Keratinocyte (primary cell): Measurements from ENCODE around the gene NR1I3. TPM values are rescaled to one million over a fixed set of nuclear protein-coding genes. Genes with fewer than 3 reads are reported as not detected.
A peak's percentile ranks its signal among the peaks of the same experiment; 100 is the strongest.

Source experiments
- DNase-seq: peaks from one replicate; pipeline ENCODE4 v3.0.0-alpha.2; 2011; ENCODE audit warnings: low read depth, missing footprints, low spot score
- FAIRE-seq: peaks from 2 replicates; lab custom pipeline; 2011; peaks lifted over from hg19 to GRCh38; lab: Jason Lieb, UNC
- H2AFZ ChIP-seq: 2 replicates; pipeline ENCODE4 v1.6.0; 2012; ENCODE audit warnings: low read length, control low read depth, inconsistent platforms; ENCODE audit not compliant: control insufficient read depth
- H3K27ac ChIP-seq: 2 replicates; pipeline ENCODE4 v1.5.1; 2011; ENCODE audit warnings: low read length; ENCODE audit not compliant: control insufficient read depth, insufficient read depth
- H3K27me3 ChIP-seq: 3 replicates; pipeline ENCODE4 v1.6.0; 2011; ENCODE audit warnings: low read length; ENCODE audit not compliant: control insufficient read depth, insufficient read depth; ENCODE audit errors: extremely low read depth
- H3K36me3 ChIP-seq, 2 experiments: 2 replicates in 1 of 2; 3 replicates in 1 of 2; pipeline ENCODE4 v1.5.1; 2011; ENCODE audit warnings: low read length in 2 of 2, mild to moderate bottlenecking in 1 of 2; ENCODE audit not compliant: control insufficient read depth in 2 of 2, insufficient read depth in 2 of 2; ENCODE audit errors: extremely low read depth in 1 of 2
- H3K4me1 ChIP-seq: 3 replicates; pipeline ENCODE4 v1.5.1; 2011; ENCODE audit warnings: low read length; ENCODE audit not compliant: control insufficient read depth, insufficient read depth; ENCODE audit errors: extremely low read depth
- H3K4me2 ChIP-seq: 3 replicates; pipeline ENCODE4 v1.6.0; 2011; ENCODE audit warnings: low read depth, low read length; ENCODE audit not compliant: control insufficient read depth, insufficient read depth; ENCODE audit errors: extremely low read depth
- H3K4me3 ChIP-seq, 3 experiments: fragments of 200-600 bp in 1 of 3; sonication (generic) in 1 of 3; 2 replicates in 2 of 3; 3 replicates in 1 of 3; pipeline ENCODE4 v1.5.1; 2011 to 2016; ENCODE audit warnings: low read length in 3 of 3, mild to moderate bottlenecking in 3 of 3, control low read depth in 2 of 3, inconsistent platforms in 1 of 3, low read depth in 1 of 3, mixed read lengths in 1 of 3, mixed run types in 1 of 3, moderate library complexity in 1 of 3; ENCODE audit not compliant: control insufficient read depth in 2 of 3, insufficient read depth in 2 of 3; ENCODE audit errors: extremely low read depth in 1 of 3
- H3K79me2 ChIP-seq: 2 replicates; pipeline ENCODE4 v1.6.0; 2012; ENCODE audit warnings: low read length; ENCODE audit not compliant: control insufficient read depth, insufficient read depth
- H3K9ac ChIP-seq: 3 replicates; pipeline ENCODE4 v1.6.0; 2011; ENCODE audit warnings: low read length; ENCODE audit not compliant: control insufficient read depth, insufficient read depth; ENCODE audit errors: extremely low read depth
- H3K9me1 ChIP-seq: 3 replicates; pipeline ENCODE4 v1.6.0; 2011; ENCODE audit warnings: low read length; ENCODE audit not compliant: control insufficient read depth, insufficient read depth; ENCODE audit errors: extremely low read depth
- H3K9me3 ChIP-seq: 2 replicates; pipeline ENCODE4 v1.5.1; 2012; ENCODE audit warnings: low read depth, low read length; ENCODE audit not compliant: control insufficient read depth
- H4K20me1 ChIP-seq: 3 replicates; pipeline ENCODE4 v1.6.0; 2011; ENCODE audit warnings: low read length; ENCODE audit not compliant: control insufficient read depth, insufficient read depth; ENCODE audit errors: extremely low read depth
- CTCF ChIP-seq, 3 experiments: IDR thresholded peaks in 1 of 3; conservative IDR thresholded peaks in 1 of 3; optimal IDR thresholded peaks in 1 of 3; 2 replicates in 2 of 3; 3 replicates in 1 of 3; pipeline versions ENCODE3 to v1.5.1; 2011; ENCODE audit warnings: low read length in 3 of 3, mild to moderate bottlenecking in 3 of 3, moderate library complexity in 2 of 3, control low read depth in 1 of 3, inconsistent platforms in 1 of 3; ENCODE audit not compliant: insufficient read depth in 2 of 3; ENCODE audit errors: extremely low read depth in 1 of 3
- EZH2 ChIP-seq: IDR thresholded peaks from one replicate; pipeline ENCODE4 v1.6.1; 2012; ENCODE audit warnings: inconsistent platforms, mild to moderate bottlenecking, low read length, moderate library complexity
- dilution Hi-C: fragments of 300-500 bp; cut with MboI; formaldehyde crosslinking; loops from one replicate; pipeline ENCODE4 v1.7.0; 2020; ENCODE audit warnings: low sequenced_read_pairs; ENCODE audit not compliant: extremely low pct_ligation_motif_present
- polyA plus RNA-seq, 5 experiments: library from polyadenylated mRNA; depleted of rRNA in 3 of 5; stranded (reverse) in 3 of 5; stranded (forward) in 1 of 5; unstranded in 1 of 5; fragments of >200 nt; gene quantifications; 1 replicate in 1 of 5; 2 replicates in 3 of 5; 3 replicates in 1 of 5; pipeline versions ENCODE4 v1.2.1 to v1.2.3, GENCODE V29; 2011 to 2012; ENCODE audit warnings: missing spikeins in 2 of 5, low read depth in 1 of 5, low replicate concordance in 1 of 5

NR1I3 gene
- polyA plus RNA-seq, 1 donor (not counting 4 experiments of a cell fraction or from before 2014, with no cell fraction given), result not detected

- DNase-seq (no peak), FAIRE-seq (no peak)
- H3K9me3 ChIP-seq, result no peaks in the 10 kb centered on the region
- peaks cover 0 to 5% of the 10 kb centered on the region in 2 experiments for H3K36me3 ChIP-seq
- no peak overlapping the region for H2AFZ ChIP-seq
- peaks cover 26% of the 10 kb centered on the region for H3K4me1 ChIP-seq
- no peak overlapping the region for H3K27ac ChIP-seq
- H3K27me3 ChIP-seq, result no peaks in the 10 kb centered on the region
- H3K4me3 ChIP-seq, result no peak overlapping the region
- TF ChIP-seq CTCF (optimal IDR thresholded peaks at IDR 0.05 in 1 of 3, IDR thresholded peaks at IDR 0.05 in 1 of 3, conservative IDR thresholded peaks at IDR 0.05 in 1 of 3; ENCODE audit: extremely low read depth in 1 of 3, insufficient read depth in 2 of 3, low read length in 3 of 3) (peak; percentile 19 to 42 (median 35)), EZH2 (no peak)
- no peaks in the 10 kb centered on the region for H4K20me1 ChIP-seq
- dilution Hi-C loops, result no loop called here
- H3K4me2 ChIP-seq, result no peak overlapping the region
- peaks cover 16% of the 10 kb centered on the region for H3K79me2 ChIP-seq
- no peaks in the 10 kb centered on the region for H3K9me1 ChIP-seq
- no peak overlapping the region for H3K9ac ChIP-seq
Observed at GRCh38 chr1:161180639-161181038, 57.4 kb downstream of the NR1I3 start.

- H3K36me3 ChIP-seq, result peaks cover 2 to 11% of the 10 kb centered on the region in 2 experiments
- DNase-seq, result no peak
- dilution Hi-C loops, result no loop called here
- no peak overlapping the region for H3K4me2 ChIP-seq
- no peaks in the 10 kb centered on the region for H3K9me3 ChIP-seq
- FAIRE-seq, result no peak
- H3K4me3 ChIP-seq, result no peak overlapping the region
- H3K27ac ChIP-seq, result no peak overlapping the region
- TF ChIP-seq CTCF (optimal IDR thresholded peaks at IDR 0.05 in 1 of 3, IDR thresholded peaks at IDR 0.05 in 1 of 3, conservative IDR thresholded peaks at IDR 0.05 in 1 of 3; ENCODE audit: extremely low read depth in 1 of 3, insufficient read depth in 2 of 3, low read length in 3 of 3), result no peak
- TF ChIP-seq EZH2, result no peak
- no peaks in the 10 kb centered on the region for H3K27me3 ChIP-seq
- no peaks in the 10 kb centered on the region for H4K20me1 ChIP-seq
- H2AFZ ChIP-seq, result no peak overlapping the region
- H3K79me2 ChIP-seq, result peaks cover 16% of the 10 kb centered on the region
- H3K9ac ChIP-seq, result no peak overlapping the region
- no peaks in the 10 kb centered on the region for H3K9me1 ChIP-seq
- H3K4me1 ChIP-seq, result peaks cover 26% of the 10 kb centered on the region
Observed at GRCh38 chr1:161179698-161180097, 58.3 kb downstream of the NR1I3 start.

Other genes starting within 250 kb of the NR1I3 start
- gene F11R, start 217.1 kb downstream of the NR1I3 start, polyA plus RNA-seq, result 201 to 259 TPM (median 224 TPM) in 3 replicates
- gene TSTD1, start 199.2 kb downstream of the NR1I3 start, polyA plus RNA-seq, result 106 to 128 TPM (median 113 TPM) in 3 replicates
- gene USF1, start 192.2 kb downstream of the NR1I3 start, polyA plus RNA-seq, result 25.1 to 40.7 TPM (median 31.6 TPM) in 3 replicates
- 0.05 to 0.45 TPM (median 0.16 TPM) in 3 replicates for gene ARHGAP30, start 168.3 kb downstream of the NR1I3 start, polyA plus RNA-seq
- 6.0 to 19.0 TPM (median 8.6 TPM) in 3 replicates for gene NECTIN4, start 148.6 kb downstream of the NR1I3 start, polyA plus RNA-seq
- gene KLHDC9, start 139.8 kb downstream of the NR1I3 start, polyA plus RNA-seq, result 0.32 to 0.73 TPM (median 0.54 TPM) in 3 replicates
- 106 to 228 TPM (median 184 TPM) in 3 replicates for gene PFDN2, start 120.2 kb downstream of the NR1I3 start, polyA plus RNA-seq
- 22.9 to 51.0 TPM (median 27.6 TPM) in 3 replicates for gene NIT1, start 120.1 kb downstream of the NR1I3 start, polyA plus RNA-seq
- 29.3 to 49.9 TPM (median 33.0 TPM) in 3 replicates for gene DEDD, start 105.5 kb downstream of the NR1I3 start, polyA plus RNA-seq
- 72.9 to 86.4 TPM (median 80.6 TPM) in 3 replicates for gene UFC1, start 84.2 kb downstream of the NR1I3 start, polyA plus RNA-seq
- gene USP21, start 78.7 kb downstream of the NR1I3 start, polyA plus RNA-seq, result 9.5 to 14.4 TPM (median 9.8 TPM) in 3 replicates
- gene PPOX, start 71.8 kb downstream of the NR1I3 start, polyA plus RNA-seq, result 12.2 to 24.6 TPM (median 17.1 TPM) in 3 replicates
- gene B4GALT3, start 60.7 kb downstream of the NR1I3 start, polyA plus RNA-seq, result 19.1 to 24.8 TPM (median 21.1 TPM) in 3 replicates
- 0.22 to 0.36 TPM (median 0.35 TPM) in 3 replicates for gene ADAMTS4, start 39.1 kb downstream of the NR1I3 start, polyA plus RNA-seq
- gene NDUFS2, start 35.8 kb downstream of the NR1I3 start, polyA plus RNA-seq, result 105 to 136 TPM (median 135 TPM) in 3 replicates
- gene FCER1G, start 22.9 kb downstream of the NR1I3 start, polyA plus RNA-seq, result 0.51 to 1.2 TPM (median 0.62 TPM) in 3 replicates
- not detected in 3 replicates for gene APOA2, start 14.6 kb downstream of the NR1I3 start, polyA plus RNA-seq
- 14.4 to 18.2 TPM (median 17.5 TPM) in 3 replicates for gene TOMM40L, start 12.1 kb downstream of the NR1I3 start, polyA plus RNA-seq
- gene PCP4L1, start 20.5 kb upstream of the NR1I3 start, polyA plus RNA-seq, result 0.04 to 0.24 TPM in 2 of 3 replicates, not detected in the other
- gene MPZ, start 71.8 kb upstream of the NR1I3 start, polyA plus RNA-seq, result 0.19 to 0.45 TPM (median 0.45 TPM) in 3 replicates
- 362 to 518 TPM (median 401 TPM) in 3 replicates for gene SDHC, start 76.2 kb upstream of the NR1I3 start, polyA plus RNA-seq
- gene CFAP126, start 129.7 kb upstream of the NR1I3 start, polyA plus RNA-seq, result not detected in 3 replicates